Measurements from ENCODE around the gene NUDCD3. TPM values are rescaled to one million over a fixed set of nuclear protein-coding genes. Genes with fewer than 3 reads are reported as not detected.

The NUDCD3 gene
- polyA plus RNA-seq, 1 donor: 68.3 TPM

DNA sequence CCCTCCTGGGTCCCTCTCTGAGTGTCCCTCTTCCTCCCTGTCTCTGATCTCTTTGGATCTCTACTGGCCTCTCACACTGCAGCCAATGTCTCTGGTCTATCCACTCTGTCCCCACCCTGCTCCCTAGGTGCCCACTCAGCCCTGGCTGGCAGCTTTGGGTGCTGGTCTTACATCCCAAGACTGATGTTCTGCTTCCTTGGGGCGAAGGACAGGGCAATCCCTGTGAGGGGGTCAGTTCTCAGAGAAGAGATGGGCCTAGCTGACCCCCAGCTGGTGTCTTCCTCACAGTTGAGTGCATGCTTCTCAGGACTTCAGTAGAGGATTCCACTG, 113.4 kb downstream of the NUDCD3 start:
- Histone ChIP-seq H3K4me3 (ENCODE audit: low read length) (no peak overlapping the region), H3K4me1 (ENCODE audit: control insufficient read depth, insufficient read depth, low read length) (no peaks in the 10 kb centered on the region), H3K27ac (ENCODE audit: low read length) (no peak overlapping the region), H3K27me3 (ENCODE audit: control insufficient read depth, insufficient read depth, low read length) (peaks cover 8% of the 10 kb centered on the region), H3K36me3 (ENCODE audit: control insufficient read depth, insufficient read depth, low read length) (peaks cover 4% of the 10 kb centered on the region), H3K9me3 (ENCODE audit: control insufficient read depth, low read depth, low read length) (no peaks in the 10 kb centered on the region)
- no CpG with 5 or more reads among the region's 1 CpG for WGBS (ENCODE audit: insufficient coverage, low lambda C conversion rate)
- DNase-seq: no peak

DNA sequence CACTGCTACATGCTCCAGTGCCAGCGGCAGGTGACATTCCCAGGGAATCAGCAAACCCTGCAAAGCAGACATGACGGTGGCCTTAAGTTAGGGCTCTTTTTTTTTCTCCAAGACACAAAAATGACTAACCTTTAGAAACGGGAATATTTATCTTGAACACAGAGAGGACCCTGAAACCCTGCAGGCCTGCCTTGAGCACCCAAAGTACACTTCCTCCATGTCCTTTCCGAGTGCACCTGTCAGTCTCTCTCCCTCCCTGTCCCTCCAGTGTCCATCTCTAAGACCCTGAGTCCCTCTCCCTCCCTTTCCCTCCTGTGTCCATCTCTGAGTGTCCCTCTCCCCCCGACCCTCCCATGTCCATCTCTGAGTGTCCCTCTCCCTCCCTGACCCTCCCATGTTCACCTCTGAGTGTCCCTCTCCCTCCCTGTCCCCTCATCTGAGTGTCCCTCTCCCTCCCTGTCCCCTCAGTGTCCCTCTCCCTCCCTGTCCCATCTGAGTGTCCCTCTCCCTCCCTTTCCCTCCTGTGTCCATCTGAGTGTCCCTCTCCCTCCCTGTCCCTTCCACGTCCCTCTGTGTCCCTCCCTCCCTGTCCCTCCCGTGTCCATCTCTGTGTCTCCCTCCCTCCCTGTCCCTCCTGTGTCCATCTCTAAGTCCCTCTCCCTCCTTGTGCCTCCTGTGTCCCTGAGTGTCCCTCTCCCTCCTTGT, 113.9 kb downstream of the NUDCD3 start:
- no peak for DNase-seq
- no peaks in the 10 kb centered on the region for H3K4me1 ChIP-seq (ENCODE audit: control insufficient read depth, insufficient read depth, low read length)
- H3K4me3 ChIP-seq (ENCODE audit: low read length): no peak overlapping the region
- no peaks in the 10 kb centered on the region for H3K9me3 ChIP-seq (ENCODE audit: control insufficient read depth, low read depth, low read length)
- H3K27ac ChIP-seq (ENCODE audit: low read length): no peak overlapping the region
- WGBS (ENCODE audit: insufficient coverage, low lambda C conversion rate): 30% methylated on average over 2 of the region's 7 CpGs
- H3K36me3 ChIP-seq (ENCODE audit: control insufficient read depth, insufficient read depth, low read length): no peaks in the 10 kb centered on the region
- H3K27me3 ChIP-seq (ENCODE audit: control insufficient read depth, insufficient read depth, low read length): peaks cover 8% of the 10 kb centered on the region

- peaks cover 8% of the 10 kb centered on the region for H3K27me3 ChIP-seq (ENCODE audit: control insufficient read depth, insufficient read depth, low read length)
- H3K27ac ChIP-seq (ENCODE audit: low read length): no peak overlapping the region
- no peaks in the 10 kb centered on the region for H3K4me1 ChIP-seq (ENCODE audit: control insufficient read depth, insufficient read depth, low read length)
- H3K4me3 ChIP-seq (ENCODE audit: low read length): no peak overlapping the region
- H3K36me3 ChIP-seq (ENCODE audit: control insufficient read depth, insufficient read depth, low read length): no peaks in the 10 kb centered on the region
- DNase-seq: no peak
- no peaks in the 10 kb centered on the region for H3K9me3 ChIP-seq (ENCODE audit: control insufficient read depth, low read depth, low read length)
- WGBS (ENCODE audit: insufficient coverage, low lambda C conversion rate): 82% methylated on average over 2 of the region's 12 CpGs
These were observed 114.5 kb downstream of the NUDCD3 start for GRCh38 chr7:44375926-44376342.

DNA sequence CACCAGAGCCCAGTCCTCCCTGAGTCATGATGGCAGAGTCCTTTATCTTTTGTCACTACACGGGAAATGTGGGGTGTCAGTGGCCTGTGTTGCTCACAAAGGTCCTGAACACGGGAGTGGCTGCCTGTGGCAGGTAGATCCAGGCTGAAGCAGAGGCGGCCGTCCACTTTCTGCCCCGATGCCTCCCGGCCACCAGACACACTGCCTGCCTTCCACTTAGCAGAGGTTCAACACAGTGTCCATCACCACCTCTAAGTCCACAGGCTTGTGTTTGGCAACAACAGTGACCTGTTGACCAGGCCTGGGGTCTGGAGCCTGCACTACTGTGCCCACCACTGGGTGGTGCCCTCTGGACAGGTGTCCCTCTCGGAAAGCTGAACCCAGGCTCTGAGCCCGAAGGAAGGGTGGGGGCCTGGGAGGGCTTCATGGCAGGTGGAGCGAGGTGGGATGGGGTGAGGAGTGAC, 115.2 kb downstream of the NUDCD3 start:
- no peak for DNase-seq
- H3K27me3 ChIP-seq (ENCODE audit: control insufficient read depth, insufficient read depth, low read length): peaks cover 8% of the 10 kb centered on the region
- H3K27ac ChIP-seq (ENCODE audit: low read length): no peak overlapping the region
- no peak overlapping the region for H3K4me3 ChIP-seq (ENCODE audit: low read length)
- no CpG with 5 or more reads among the region's 9 CpGs for WGBS (ENCODE audit: insufficient coverage, low lambda C conversion rate)
- H3K9me3 ChIP-seq (ENCODE audit: control insufficient read depth, low read depth, low read length): no peaks in the 10 kb centered on the region
- no peaks in the 10 kb centered on the region for H3K36me3 ChIP-seq (ENCODE audit: control insufficient read depth, insufficient read depth, low read length)
- no peaks in the 10 kb centered on the region for H3K4me1 ChIP-seq (ENCODE audit: control insufficient read depth, insufficient read depth, low read length)

GRCh38 chr7:44374007-44374763, 116.3 kb downstream of the NUDCD3 start:
- H3K4me1 ChIP-seq (ENCODE audit: control insufficient read depth, insufficient read depth, low read length): no peaks in the 10 kb centered on the region
- H3K9me3 ChIP-seq (ENCODE audit: control insufficient read depth, low read depth, low read length): no peaks in the 10 kb centered on the region
- WGBS (ENCODE audit: insufficient coverage, low lambda C conversion rate): no CpG with 5 or more reads among the region's 12 CpGs
- no peaks in the 10 kb centered on the region for H3K36me3 ChIP-seq (ENCODE audit: control insufficient read depth, insufficient read depth, low read length)
- H3K4me3 ChIP-seq (ENCODE audit: low read length): no peak overlapping the region
- H3K27me3 ChIP-seq (ENCODE audit: control insufficient read depth, insufficient read depth, low read length): peaks cover 8% of the 10 kb centered on the region
- H3K27ac ChIP-seq (ENCODE audit: low read length): no peak overlapping the region
- DNase-seq: no peak

DNA sequence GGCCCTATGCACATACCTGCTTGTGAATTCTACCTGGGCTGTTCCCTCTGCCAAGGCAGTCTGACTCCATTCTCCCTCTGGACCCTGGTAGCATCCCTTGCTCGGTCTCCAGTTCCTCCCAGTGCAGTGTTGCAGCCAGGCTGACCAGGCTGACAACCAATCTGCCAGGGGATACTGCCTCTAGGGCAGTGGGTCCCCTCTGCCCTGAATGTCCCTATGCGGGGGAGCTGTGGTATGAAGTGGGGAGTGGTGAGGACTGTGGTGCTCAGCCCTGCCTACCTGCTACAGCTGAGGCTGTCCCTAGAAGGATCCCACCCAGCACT, 117.1 kb downstream of the NUDCD3 start:
- H3K27me3 ChIP-seq (ENCODE audit: control insufficient read depth, insufficient read depth, low read length): peaks cover 8% of the 10 kb centered on the region
- no peak overlapping the region for H3K4me3 ChIP-seq (ENCODE audit: low read length)
- no peaks in the 10 kb centered on the region for H3K4me1 ChIP-seq (ENCODE audit: control insufficient read depth, insufficient read depth, low read length)
- H3K27ac ChIP-seq (ENCODE audit: low read length): no peak overlapping the region
- H3K9me3 ChIP-seq (ENCODE audit: control insufficient read depth, low read depth, low read length): no peaks in the 10 kb centered on the region
- no peak for DNase-seq
- H3K36me3 ChIP-seq (ENCODE audit: control insufficient read depth, insufficient read depth, low read length): no peaks in the 10 kb centered on the region
- WGBS (ENCODE audit: insufficient coverage, low lambda C conversion rate): no CpG with 5 or more reads among the region's 2 CpGs

DNA sequence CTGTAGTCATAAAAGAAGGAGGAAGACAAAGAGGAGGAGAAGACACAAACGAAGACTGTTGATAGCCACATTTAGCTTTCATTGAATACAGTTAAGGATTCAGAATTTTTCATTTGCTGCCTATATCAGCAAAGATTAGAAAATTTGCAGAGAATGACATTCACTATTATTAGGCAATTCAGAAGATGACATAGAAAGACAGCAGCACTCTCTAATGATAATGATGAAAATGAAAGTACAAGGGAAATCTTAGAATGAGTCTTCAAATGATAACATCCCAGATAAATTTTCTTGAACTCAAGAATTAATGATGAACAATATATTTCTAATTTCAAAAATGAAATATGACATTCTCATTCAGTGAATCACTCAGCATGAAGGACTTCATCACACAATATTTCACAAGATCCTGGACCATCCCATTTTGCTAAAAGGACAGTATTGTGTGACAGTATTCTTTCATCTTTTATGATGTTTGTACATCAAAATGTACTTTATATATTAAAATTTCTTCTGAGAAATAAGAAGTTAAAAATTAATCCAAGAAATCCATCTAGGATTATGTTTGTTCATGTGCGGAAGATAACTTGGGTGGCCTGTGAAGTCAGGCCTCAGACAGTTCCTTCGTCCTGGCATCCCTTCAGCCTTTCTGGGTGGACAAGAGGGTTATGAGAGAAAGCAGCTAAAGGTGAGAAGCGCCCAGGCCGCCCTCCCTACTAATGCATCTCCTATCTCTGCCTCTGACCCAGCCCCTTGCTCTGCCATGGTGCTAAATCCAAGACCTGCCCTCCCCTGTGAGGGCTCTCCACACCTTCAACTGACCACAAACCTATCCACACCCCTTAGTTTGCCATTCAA, 117.7 kb downstream of the NUDCD3 start:
- Histone ChIP-seq H3K4me3 (ENCODE audit: low read length) (no peak overlapping the region), H3K36me3 (ENCODE audit: control insufficient read depth, insufficient read depth, low read length) (no peaks in the 10 kb centered on the region), H3K27ac (ENCODE audit: low read length) (no peak overlapping the region), H3K4me1 (ENCODE audit: control insufficient read depth, insufficient read depth, low read length) (no peaks in the 10 kb centered on the region), H3K27me3 (ENCODE audit: control insufficient read depth, insufficient read depth, low read length) (peaks cover 12% of the 10 kb centered on the region), H3K9me3 (ENCODE audit: control insufficient read depth, low read depth, low read length) (no peaks in the 10 kb centered on the region)
- 67% methylated on average over 1 of the region's 5 CpGs for WGBS (ENCODE audit: insufficient coverage, low lambda C conversion rate)
- DNase-seq: no peak

- no peaks in the 10 kb centered on the region for H3K36me3 ChIP-seq (ENCODE audit: control insufficient read depth, insufficient read depth, low read length)
- H3K9me3 ChIP-seq (ENCODE audit: control insufficient read depth, low read depth, low read length): no peaks in the 10 kb centered on the region
- no peak overlapping the region for H3K27ac ChIP-seq (ENCODE audit: low read length)
- H3K4me1 ChIP-seq (ENCODE audit: control insufficient read depth, insufficient read depth, low read length): no peaks in the 10 kb centered on the region
- H3K4me3 ChIP-seq (ENCODE audit: low read length): no peak overlapping the region
- peaks cover 5% of the 10 kb centered on the region for H3K27me3 ChIP-seq (ENCODE audit: control insufficient read depth, insufficient read depth, low read length)
- WGBS (ENCODE audit: insufficient coverage, low lambda C conversion rate): no CpG with 5 or more reads among the region's 1 CpG
- DNase-seq: no peak
These were observed 121.6 kb downstream of the NUDCD3 start for GRCh38 chr7:44368885-44369284.

DNA sequence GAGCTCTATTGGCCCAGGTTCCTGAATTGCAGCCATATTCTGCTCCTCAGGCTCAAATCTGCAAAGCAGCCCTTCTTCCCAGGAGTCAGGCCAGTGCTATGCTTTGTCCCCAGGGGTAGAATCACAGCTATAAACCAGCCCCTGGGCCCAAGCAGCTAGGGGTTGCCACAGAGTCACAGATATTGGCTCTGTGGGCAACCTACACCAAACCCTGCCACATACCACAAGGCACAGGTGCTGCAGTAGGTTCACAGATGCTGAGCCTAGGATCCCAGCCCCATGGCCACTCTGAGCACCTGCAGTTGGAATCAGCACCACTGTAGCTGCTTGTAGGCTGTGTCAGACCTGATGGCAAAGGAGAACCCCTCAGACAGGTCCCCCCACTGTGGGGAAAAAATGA, 122.0 kb downstream of the NUDCD3 start:
- DNase-seq: no peak
- H3K27me3 ChIP-seq (ENCODE audit: control insufficient read depth, insufficient read depth, low read length): peaks cover 5% of the 10 kb centered on the region
- H3K4me1 ChIP-seq (ENCODE audit: control insufficient read depth, insufficient read depth, low read length): no peaks in the 10 kb centered on the region
- no peak overlapping the region for H3K4me3 ChIP-seq (ENCODE audit: low read length)
- no peak overlapping the region for H3K27ac ChIP-seq (ENCODE audit: low read length)
- no peaks in the 10 kb centered on the region for H3K9me3 ChIP-seq (ENCODE audit: control insufficient read depth, low read depth, low read length)
- no peaks in the 10 kb centered on the region for H3K36me3 ChIP-seq (ENCODE audit: control insufficient read depth, insufficient read depth, low read length)

GRCh38 chr7:44367475-44368043, 122.9 kb downstream of the NUDCD3 start:
- no CpG with 5 or more reads among the region's 5 CpGs for WGBS (ENCODE audit: insufficient coverage, low lambda C conversion rate)
- Histone ChIP-seq H3K4me3 (ENCODE audit: low read length) (no peak overlapping the region), H3K27me3 (ENCODE audit: control insufficient read depth, insufficient read depth, low read length) (peaks cover 5% of the 10 kb centered on the region), H3K9me3 (ENCODE audit: control insufficient read depth, low read depth, low read length) (no peaks in the 10 kb centered on the region), H3K4me1 (ENCODE audit: control insufficient read depth, insufficient read depth, low read length) (no peaks in the 10 kb centered on the region), H3K36me3 (ENCODE audit: control insufficient read depth, insufficient read depth, low read length) (no peaks in the 10 kb centered on the region), H3K27ac (ENCODE audit: low read length) (no peak overlapping the region)
- DNase-seq: no peak
